GM18505 (cell line): ENCODE data around the gene RASL10B.

Experiments
- ATAC-seq: cut with Tn5 transposase; IDR thresholded peaks from one replicate; pipeline ENCODE4 v1.9.1; 2021; ENCODE audit not compliant: unreplicated experiment
- POLR2A ChIP-seq: IDR thresholded peaks from 4 replicates; pipeline ENCODE4 v1.6.1; 2011; ENCODE audit warnings: borderline replicate concordance; ENCODE audit not compliant: insufficient read depth, insufficient read length; ENCODE audit errors: extremely low read depth

RASL10B gene

GRCh38 chr17:35740997-35741931, 9.8 kb downstream of the RASL10B start:
- TF ChIP-seq POLR2A = no peak
- no peak for ATAC-seq

DNA sequence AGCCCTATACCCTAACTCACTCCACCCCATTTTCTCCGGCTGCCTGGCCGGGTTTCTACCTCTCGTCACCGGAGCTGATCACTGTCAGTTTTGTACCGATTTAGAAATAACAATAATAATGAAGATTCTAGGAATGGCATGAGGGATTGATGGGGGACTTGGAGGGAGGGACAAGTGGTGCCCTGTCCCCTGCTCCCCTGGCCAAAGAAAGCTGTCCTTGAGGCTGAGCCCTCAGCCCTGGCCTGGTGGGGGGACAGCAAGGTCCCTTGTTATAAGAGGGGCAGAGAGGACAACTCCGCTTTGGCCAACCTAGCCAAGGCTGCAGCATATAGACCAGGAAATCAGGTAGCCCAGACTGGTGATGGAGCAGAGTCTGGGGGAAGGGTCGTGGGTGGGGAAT, 11.1 kb downstream of the RASL10B start:
- no peak for ATAC-seq
- TF ChIP-seq POLR2A = no peak

DNA sequence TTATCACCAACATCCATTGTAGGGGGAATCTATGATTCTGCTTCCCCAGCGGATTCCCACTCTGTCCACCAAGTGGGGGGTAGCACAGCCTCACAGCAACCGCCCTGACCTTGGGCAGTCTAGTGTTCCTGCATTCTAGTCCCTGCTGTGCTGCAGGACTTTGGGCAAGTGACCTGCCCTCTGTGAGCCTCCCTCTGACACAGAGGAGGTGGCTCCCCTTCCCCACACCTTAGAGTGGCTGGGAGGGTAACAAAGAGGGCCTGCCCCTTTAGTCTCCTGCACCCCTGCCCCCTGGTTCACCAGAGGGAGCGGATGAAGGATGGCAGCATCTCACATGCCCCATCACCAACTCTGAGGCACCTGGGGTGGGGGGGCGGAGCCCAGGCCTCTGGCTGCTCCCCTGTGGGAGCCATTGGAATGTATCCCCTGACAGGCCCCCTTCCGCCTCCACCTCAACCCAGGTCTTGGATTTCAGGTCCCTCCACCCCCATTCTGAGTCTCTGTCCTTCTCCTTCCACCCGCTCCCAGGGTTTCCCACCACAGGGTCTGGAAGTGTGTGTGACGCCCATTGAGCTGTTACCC, 11.5 kb downstream of the RASL10B start:
- no peak for TF ChIP-seq POLR2A
- no peak for ATAC-seq

GRCh38 chr17:35743626-35744328, 12.3 kb downstream of the RASL10B start:
- no peak for ATAC-seq
- no peak for TF ChIP-seq POLR2A

GRCh38 chr17:35744830-35745229, 13.4 kb downstream of the RASL10B start:
- ATAC-seq = no peak
- TF ChIP-seq POLR2A = no peak

DNA sequence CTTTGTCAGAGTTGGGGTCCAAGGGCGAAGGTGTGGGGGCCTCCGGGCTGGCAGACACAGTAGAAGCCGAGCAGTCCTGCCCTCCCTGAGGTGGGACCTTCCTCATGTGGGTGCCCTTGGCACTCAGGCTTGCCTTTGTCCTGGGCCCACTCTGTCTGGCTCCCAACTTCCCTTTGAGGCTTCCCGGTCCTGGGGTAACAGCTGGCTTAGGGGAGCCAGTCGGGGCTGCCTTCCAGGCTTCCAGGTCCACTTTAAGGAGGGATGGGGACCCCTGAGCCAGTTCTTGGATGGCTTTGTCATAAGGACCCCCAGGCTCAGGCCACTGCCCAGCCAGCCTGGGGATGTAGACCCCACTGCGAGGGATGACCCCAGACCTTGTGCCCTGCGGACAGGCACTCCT, 13.8 kb downstream of the RASL10B start:
- no peak for ATAC-seq
- TF ChIP-seq POLR2A = no peak

GRCh38 chr17:35745749-35746320, 14.4 kb downstream of the RASL10B start:
- TF ChIP-seq POLR2A = no peak
- ATAC-seq = no peak

GRCh38 chr17:35747540-35748017, 16.1 kb downstream of the RASL10B start:
- no peak for TF ChIP-seq POLR2A
- ATAC-seq = no peak

DNA sequence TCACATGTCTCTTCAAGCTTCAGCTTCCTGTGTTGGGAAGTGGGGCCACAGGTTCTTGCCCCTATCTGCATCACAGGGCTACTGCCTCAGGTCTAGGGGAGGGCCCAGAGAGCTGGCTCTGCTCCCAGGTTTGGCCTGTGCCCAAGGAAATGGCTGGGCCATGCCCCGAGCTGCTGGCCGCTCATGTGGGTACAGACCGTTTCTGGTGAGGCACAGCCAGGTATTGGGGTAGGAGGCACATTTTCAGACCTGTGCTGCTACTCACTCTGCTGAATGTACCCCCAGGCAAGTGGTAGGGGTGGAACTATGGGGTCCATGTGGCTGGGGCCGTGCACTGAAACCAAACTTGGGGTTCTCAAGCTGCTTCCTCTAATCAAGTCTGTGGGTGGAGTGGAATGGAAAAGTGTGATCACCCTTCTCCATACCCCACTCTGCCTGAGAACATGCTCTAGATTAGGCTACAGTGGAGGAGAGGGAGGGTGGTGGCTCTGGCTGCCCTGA, 17.0 kb downstream of the RASL10B start:
- no peak for ATAC-seq
- TF ChIP-seq POLR2A = no peak

DNA sequence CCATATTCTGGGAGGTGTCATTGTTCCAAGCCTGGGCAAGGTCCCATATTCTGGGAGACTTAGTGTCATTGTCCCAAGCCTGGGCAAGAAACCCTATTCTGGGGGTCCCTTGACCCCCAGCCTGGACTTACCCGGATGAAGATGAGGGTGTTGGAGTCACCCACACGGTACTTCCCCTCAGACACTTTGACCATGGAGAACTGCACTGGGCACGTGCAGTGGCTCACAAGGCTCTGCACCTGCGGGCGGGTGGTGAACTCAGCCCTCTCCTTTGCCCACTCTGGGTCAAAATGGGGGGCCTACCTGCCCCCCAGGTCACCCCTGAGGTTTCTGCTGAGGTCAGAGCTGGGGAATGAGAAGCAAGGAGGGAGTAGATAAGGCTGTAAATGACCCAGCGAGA, 17.5 kb downstream of the RASL10B start:
- no peak for TF ChIP-seq POLR2A
- ATAC-seq = no peak

GRCh38 chr17:35749560-35750412, 18.3 kb downstream of the RASL10B start:
- TF ChIP-seq POLR2A = no peak
- no peak for ATAC-seq
